ENCODE measurements around the gene RABGAP1L.
"Not testable (repeated sequence)": the region's sequence is repeated elsewhere in the genome, so short reads cannot be mapped to it uniquely, and the experiment has no call there.

Gene RABGAP1L

DNA sequence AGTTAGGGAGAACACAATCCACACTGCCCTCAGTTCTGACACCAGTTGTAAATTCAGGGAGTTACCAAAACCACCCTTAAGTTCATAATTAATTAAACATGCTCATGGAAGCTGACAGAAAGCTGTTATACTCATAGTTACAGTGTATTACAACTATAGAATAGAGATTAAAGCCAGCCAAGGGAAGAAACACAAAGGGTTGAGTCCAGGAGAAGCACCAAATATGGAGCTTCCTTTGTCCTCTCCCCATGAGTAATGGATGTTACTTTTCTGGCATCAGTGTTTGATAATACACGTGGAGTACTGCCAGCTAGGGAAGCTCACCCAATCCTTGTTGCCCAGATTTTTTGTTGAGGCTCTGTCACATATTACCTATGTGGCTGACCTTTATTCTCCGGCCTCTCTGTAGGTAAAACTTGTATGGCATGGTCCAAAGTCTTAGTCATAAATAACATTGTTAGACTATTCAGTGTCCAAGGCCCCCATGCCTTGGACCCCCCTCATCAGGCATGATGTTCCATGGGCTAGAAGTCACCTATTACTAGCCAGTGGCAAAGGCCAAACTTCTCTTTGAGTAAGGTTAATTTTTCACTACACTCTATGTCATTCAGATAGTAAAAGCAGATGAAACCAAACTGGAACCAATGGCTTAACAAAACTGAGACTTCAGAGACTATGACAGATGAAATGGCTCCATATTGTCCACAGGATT, 464.2 kb downstream of the RABGAP1L start:
- DNase-seq = no peak

DNA sequence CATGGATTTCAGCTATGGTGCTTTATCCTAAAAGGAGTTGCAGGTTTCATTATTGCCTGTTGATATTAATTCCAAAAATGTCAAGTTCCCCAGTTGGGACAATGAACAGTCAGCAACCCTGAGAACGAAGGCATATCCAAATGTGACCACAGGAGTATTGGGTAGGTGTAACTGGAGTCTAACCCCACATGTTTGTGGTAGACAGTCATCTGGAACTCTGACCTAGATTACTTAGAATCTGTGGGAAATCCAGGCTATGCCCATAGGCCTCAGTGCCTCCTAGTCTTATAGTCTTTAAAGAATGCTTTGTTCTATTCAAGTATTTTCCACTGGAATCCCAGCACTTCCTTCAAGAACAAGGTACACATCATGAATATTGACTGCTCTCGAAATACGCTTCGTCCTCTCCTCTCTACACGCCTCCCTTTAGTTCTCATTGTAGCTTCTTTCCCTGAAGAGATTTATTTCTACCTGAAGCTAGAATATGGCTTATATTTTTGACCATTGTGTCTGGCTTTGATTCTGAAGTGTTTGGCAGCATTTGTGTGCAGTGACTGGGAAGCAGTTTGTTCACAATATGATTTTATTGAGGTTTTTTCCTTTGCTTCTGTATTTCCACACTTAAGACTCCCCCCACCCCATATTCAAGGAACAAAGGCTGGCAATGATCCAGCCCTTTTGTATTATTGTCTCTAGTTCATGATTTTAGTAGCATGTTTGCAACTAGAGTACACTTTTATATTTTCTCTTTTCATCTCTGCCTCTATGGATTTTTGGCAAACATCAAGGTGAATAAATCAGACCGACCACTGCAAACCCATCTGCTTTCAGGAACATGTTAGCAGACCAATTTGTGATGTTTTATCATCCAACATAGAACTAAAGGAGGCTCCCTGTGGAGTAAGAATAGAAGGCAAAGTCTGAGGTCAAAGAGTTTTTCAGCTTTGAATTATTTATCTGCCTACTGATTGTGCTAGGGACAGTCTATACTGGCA, 467.0 kb downstream of the RABGAP1L start:
- DNase-seq = no peak

DNA sequence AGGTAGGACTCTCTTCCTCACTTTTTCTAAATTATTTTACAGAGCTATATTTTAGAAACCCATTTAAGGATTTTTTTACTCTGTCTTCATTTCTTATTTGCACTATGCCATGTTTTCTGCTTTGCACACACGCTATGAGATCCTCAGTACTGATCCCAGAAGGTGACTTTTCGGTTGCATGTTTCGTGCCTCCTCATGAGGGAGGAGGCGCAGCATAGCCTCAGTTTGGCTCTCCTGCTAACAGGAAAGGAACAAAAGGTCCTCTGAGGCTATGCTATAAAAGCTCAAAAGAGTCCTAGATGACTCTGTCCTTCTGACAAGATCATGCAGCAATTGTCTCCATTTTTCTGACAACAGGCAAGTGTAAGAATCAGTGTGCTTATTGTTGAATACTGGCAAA, 478.2 kb downstream of the RABGAP1L start:
- no peak for DNase-seq

DNA sequence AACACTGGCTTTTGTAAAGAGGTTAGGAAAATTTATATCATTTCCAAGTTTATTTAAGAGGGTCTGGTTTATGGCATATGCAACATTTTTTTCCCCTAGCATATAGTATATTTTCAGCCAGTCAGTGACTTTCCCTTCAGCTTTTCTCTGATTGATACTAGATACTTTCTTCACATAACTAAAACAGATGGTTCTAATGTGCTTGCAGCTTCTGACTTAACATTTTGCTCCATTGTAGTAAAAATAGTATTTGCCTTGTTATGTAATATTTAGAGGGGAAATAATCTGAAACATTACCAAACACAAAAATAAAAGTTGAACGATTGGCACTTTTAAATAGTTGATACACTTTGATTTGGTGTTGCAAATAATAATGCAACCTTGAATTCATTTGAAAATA, 480.1 kb downstream of the RABGAP1L start:
- no peak for DNase-seq

DNA sequence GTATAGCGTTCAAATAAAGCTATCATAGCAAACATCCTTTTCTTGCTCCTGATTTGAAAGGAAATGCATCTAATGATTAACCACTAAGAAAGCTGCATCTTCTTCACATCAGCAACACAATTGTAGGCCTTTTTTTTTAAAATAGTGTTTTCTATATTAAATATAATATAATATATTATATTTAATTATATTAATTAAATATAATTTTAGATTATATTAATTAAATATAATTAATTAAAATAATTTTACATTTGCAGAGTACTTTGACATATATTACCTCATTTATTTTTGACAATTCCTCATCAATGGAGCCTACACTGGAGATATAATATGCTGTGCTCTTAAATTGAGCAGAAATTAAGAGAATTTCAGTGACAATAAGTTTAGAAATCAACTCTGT, 481.5 kb downstream of the RABGAP1L start:
- DNase-seq = no peak

DNA sequence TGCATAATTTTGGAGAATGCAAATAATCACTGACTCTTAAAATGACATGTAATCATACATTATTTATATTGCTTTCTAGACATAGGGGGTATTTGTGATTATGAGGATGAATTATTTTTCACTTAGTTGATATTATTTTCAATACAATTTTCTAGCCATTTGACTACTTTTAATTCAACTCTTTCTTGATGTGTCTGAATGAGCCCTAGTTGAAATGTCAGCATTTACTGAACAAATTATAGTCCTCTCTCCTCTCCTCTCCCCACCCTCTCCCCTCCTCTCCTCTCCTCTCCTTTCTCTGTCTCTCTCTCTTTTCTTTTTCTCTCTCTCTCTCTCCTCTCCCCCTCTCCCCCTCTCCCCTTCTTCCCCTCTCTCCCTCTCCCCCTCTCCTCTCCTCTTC, 483.1 kb downstream of the RABGAP1L start:
- no peak for DNase-seq

DNA sequence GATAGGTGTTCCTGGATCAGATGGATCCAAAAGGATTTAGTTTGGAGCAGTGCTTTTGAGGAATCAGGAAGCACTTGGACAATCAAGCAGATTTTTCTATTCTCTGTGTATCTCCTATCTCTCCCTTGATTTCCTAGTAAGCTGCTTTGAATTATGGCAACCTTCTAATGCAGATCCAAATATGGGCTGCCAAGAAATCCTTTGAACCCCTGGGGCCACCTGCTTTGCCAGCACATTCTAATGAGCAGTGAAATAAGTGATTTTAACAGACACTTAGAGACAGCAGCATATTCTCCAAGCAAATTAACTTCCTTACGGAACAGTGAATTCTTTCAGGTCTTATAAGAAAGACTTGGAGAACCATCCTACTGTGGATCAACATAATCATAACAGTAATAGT, 483.9 kb downstream of the RABGAP1L start:
- no peak for DNase-seq

DNA sequence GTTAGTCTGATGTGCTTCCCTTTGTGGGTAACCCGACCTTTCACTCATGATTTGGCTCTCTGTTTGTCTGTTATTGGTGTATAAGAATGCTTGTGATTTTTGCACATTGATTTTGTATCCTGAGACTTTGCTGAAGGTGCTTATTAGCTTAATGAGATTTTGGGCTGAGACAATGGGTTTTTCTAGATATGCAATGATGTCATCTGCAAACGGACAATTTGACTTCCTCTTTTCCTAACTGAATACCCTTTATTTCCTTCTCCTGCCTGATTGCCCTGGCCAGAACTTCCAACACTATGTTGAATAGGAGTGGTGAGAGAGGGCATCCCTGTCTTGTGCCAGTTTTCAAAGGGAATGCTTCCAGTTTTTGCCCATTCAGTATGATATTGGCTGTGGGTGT, 490.3 kb downstream of the RABGAP1L start:
- DNase-seq = not testable (repeated sequence)

DNA sequence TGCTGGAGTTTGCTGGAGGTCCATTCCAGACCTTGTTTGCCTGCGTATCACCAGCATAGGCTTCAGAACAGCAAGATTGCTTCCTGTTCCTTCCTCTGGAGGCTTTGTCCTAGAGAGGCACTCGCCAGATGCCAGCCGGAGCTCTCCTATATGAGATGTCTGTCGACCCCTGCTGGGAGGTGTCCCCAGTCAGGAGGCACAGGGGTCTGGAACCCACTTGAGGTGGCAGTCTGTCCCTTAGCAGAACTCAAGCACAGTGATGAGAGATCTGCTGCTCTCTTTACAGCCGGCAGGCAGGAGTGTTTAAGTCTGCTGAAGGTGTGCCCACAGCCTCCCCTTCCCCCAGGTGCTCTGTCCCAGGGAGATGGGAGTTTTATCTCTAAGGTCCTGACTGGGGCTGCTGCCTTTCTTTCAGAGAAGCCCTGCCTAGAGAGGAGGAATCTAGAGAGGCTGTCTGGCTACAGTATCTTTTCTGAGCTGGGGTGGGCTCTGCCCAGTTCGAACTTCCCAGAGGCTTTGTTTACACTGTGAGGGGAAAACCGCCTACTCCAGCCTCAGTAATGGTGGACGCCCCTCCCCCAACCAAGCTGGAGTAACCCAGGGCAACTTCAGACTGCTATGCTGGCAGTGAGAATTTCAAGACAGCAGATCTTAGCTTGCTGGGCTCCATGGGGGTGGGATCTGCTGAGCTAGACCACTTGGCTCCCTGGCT, 493.4 kb downstream of the RABGAP1L start:
- DNase-seq = no peak

DNA sequence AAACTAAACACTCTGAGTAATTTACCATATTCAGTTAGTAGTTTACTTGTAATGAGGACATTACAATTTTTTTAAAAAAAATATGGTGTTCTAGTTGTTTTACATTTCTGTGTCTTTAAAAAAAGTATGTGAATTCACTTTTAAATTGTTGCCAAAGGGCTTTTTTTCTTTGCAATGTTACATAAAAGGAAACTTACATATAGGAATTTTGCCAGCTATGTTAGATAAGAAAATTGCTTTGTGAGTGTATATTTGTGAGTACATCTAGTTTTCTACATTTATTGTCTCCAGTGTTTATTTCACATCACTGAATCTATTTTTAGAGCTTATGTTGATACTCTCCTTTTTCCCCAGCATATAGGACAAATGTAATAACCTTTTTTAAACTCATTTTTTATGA, 495.2 kb downstream of the RABGAP1L start:
- DNase-seq = no peak

DNA sequence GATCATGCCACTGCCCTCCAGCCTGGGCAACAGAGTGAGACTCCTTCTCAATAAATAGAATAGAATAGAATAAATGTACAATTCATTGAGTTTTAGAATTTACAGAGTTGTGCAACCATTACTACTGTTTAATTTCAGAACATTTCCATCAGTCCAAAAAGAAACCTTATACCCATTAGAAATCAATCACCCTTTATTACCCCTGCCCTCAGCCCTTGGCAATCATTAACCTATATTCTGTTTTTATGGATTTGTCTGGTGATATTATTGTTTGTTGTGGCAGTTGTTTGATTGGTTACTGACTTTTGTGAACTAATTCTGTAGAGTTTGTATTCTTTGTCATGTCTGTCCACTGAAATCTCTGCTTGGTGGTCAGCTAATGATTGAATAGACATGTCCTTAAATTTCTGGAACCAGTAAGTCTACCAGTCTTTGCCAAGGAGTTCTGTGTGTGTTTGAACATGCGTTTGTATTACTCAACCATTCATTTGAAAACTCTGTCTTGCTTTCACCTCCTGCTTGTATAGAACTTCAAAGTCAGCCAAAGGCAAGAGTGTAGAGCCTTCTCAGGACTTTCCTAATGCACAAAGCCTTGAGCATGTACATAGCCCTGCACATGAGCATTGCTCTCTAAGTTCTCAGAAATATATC, 497.2 kb downstream of the RABGAP1L start:
- DNase-seq = no peak

DNA sequence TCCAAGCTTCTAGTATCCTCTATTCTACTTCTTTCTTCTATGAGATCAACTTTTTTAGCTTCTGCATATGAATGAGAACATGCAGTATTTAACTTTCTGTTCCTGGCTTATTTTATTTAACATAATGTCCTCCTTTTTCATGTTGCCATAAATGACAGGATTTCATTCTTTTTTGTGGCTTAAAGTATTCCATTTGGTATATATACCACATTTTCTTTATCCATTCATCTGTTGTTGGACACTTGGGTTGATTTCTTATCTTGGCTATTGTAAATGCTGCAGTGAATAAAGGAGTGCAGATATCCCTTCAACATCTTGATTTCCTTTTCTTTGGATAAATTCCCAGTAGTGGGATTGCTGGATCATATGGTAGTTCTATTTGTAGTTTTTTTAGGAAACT, 498.1 kb downstream of the RABGAP1L start:
- DNase-seq = no peak

DNA sequence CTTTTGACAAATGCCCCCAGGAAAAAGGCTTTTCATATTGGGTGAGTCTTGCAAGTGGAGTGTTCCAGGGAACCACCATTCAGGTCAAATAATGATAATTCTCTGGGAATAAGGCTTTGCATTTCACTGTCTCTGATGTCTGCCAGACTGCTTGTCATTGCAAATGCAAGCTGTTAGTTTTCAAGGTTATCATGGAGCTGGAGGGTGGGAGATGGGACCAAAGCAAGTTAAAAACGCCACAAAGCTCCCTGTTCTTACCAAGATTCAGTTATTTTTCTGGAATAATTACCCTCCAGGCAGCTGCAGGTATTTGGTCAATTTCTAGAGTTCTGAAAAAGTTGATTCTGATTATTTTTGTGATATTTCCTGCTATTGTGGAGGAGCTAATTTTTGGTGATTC, 498.6 kb downstream of the RABGAP1L start:
- no peak for DNase-seq

DNA sequence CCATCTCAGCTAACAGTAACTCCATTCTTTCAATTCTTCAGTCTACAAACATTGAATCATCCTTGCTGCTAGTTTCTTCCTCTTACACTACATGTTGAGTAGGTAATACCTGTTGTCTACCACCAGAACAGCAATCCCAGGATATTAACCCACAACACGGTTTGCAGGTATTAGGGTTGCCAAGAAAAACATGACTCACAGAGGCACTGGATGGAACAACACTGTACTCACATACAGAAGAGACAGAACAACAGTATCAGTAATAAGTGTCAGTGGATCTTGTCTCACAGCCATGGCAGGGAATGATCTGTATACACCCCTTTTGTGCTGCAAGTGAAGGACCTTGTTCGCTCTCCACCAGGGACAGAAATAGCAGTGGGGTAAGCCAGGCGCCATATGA, 500.5 kb downstream of the RABGAP1L start:
- no peak for DNase-seq

DNA sequence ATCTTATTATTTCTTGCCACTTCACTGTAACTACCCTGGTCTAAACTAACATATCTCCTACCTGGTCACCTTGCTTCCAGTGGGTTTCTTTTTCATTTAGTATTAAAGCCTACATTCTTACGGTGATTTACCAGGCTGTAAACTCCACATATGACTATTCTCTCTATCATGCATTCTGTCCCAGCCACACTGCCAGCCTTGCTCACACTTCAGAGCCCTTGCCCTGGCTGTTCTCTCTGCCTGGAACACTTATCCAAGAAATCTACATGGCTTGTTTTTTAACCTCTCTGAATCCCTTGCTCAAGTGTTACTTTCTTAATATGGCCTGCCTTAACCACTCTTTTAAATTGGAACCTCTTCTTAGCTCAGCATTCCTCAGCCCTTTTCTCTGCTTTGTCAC, 501.2 kb downstream of the RABGAP1L start:
- no peak for DNase-seq

DNA sequence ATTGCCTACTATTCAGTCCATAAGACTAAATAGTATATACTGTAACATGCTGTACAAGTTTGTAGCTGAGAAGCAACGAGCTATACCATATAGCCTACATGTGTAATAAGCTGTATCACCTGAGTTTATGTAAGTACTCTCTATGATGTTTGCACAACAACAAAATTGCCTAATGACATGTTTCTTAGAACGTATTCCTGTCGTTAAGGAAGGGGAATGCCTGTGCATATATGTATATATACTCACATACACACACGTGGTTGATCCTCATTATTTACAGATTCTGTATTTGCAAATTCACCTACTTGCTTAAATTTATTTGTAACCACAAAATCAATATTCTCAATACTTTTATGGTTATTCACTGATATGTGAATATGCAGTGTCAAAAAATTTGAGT, 504.0 kb downstream of the RABGAP1L start:
- DNase-seq = no peak

DNA sequence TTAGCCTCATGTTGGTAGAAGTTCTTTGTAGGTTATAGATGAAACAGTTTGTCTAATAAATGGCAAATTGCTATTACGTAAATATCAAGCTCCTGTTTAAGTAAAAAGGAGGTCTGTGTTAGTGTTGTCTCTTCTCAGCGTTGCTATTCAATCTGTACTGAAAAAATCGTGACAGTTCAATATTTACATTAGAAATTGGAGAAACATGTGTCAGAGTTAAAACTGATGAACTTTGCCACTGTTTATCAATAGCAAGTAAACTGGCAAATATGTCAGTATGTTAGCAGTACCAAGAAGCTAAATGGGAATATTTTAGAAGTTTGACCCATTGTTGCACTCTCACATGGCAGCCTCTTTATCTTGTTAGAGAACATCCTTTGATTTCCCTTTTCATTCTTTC, 506.9 kb downstream of the RABGAP1L start:
- no peak for DNase-seq

DNA sequence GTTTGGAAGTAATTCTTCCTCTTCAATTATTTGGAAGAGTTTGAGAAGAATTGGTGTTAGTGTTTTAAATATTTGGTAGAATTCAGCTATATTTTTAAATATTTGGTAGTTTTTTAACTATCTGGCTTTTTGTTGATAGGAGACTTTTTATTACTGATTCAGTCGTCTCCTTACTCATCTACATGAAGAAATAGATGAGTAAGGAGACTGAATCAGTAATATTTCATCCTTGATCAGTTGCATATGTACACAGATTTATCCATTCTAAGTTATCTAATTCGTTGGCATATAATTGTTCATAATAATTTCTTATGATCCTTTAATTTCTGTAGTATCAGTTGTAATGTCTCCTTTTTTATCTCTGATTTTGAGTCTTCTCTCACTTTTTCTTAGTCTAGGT, 512.5 kb downstream of the RABGAP1L start:
- DNase-seq = no peak

DNA sequence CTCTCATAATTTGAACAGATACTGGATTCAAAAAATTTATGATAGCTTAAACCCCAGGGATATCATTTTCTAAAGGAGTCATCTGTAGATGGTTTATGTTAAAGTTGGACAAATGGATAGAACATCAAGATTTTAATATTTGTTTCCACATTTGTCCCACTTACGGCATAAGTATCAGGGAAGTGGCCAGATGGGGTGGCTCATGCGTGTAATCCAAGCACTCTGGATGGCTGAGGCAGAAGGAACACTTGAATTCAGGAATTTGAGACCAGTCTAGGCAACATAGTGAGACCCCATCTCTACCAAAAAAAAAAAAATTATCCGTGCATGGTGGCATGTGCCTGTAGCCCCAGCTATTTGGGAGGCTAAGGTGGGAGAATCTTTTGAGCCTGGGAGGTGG, 517.5 kb downstream of the RABGAP1L start:
- DNase-seq = no peak

DNA sequence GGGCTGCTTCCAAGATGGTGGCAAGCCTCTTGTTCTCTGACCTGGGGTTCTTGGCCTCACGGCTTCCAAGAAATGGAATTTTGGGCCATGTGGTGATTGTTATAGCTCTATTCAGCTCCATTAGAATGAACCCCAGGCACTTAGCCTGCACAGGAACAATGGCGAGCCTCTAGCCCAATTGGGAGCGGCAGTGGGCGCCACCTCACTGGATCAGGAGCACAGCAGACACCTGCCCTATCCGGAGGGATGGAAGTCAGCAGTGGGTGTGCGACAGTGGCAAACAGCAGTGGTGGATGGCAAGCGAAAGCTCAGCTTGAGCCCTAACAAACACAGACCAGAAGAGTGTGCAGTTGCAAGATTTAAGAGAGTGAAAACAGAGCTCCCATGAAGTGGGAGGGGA, 519.3 kb downstream of the RABGAP1L start:
- DNase-seq = no peak

DNA sequence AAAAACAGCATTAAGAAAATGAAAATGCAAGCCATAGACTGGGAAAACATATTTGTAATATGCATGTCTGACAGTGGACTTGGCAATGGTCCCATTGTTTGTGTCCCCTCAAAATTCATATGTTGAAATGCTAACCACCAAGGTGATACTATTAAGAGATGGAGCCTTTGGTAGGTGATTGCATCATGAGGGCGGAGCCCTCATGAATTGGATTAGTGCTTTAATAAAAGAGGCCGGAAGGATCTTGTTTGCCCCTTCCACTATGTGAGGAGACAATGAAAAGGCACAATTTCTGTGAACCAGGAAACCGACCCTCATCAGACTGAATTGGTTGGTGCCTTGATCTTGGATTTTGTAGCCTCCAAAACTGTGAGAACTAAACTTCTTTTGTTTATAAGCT, 520.8 kb downstream of the RABGAP1L start:
- DNase-seq = no peak

DNA sequence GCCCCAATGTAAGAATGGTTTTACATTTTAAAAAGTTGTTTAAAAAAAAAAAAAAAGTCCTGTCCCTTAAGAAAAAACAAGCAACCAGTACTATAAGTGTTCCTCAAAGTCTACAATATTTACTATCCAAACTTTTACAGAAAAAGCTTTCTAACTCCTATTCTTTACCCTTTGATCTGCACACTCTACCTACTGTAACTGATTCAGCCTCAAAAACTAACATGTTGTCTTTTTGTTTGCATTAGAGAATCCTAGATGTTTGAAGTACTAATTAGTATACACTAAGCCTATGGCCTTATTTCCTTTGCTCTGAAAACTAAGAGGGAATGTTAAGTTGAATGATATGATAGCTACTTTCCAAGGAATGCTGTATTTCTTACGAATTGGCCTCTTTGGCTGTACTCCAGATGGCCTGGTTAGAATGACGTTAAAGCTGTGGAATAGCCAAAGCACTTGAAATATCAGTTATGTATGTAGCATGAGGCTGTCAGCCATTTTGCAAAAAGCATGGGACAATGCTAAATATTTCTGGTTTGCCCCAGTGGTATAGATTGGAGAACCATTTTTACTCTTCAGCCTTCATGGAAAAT, 523.2 kb downstream of the RABGAP1L start:
- DNase-seq = no peak

DNA sequence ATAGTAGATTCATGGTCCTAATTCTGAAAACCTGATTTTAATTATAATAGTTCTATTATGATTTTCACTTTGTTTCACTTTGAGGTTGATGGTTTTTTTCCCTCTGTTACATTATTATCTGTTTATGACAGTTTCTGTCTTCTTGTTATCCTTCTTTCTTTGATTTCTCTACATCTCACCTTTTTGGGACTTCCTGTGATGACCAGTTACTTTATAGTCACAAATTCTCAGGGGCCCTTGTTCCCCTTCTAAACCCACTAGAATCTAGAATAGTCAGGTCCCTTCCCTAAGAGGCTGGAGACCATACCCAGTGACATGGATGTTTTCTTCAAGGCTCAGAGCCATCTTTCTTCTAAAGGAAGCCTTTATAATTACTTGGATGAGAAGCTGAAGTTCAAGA, 526.9 kb downstream of the RABGAP1L start:
- no peak for DNase-seq
